Measurements from ENCODE around the gene TMEM186.

TMEM186 gene

DNA sequence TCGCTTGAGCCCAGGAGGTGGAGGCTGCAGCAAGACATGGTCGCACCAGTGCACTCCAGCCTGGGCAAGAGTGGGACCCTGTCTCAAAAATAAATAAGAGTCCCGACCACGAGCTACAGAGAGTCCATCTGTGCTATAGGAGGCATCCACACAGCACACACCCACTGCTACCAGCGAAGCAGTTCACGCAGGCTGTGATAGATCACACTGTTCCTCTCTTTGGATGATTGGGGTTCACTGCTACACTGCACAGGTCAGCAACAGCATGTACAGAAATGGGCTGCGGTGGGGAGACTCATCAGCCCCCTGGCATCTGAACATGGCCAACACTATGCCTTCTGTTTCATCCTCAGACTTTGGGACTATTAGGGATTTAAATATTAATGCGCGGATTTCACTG lies 34.0 kb upstream of the TMEM186 start:
- Histone ChIP-seq H3K4me3 (ENCODE audit: low read depth, low read length) (no peak overlapping the region), H3K27ac (ENCODE audit: low read depth, low read length) (no peak overlapping the region), H3K79me2 (ENCODE audit: control insufficient read depth, insufficient read depth, low read length, unreplicated experiment) (peaks cover 30% of the 10 kb centered on the region), H2AFZ (ENCODE audit: low read length, unreplicated experiment) (no peak overlapping the region), H3K27me3 (ENCODE audit: insufficient read depth, low read length) (no peaks in the 10 kb centered on the region), H3K4me1 (ENCODE audit: control insufficient read depth, insufficient read depth, low read length, unreplicated experiment) (peaks cover 8% of the 10 kb centered on the region), H3K36me3 (ENCODE audit: insufficient read depth, low read length) (peaks cover 33% of the 10 kb centered on the region)

DNA sequence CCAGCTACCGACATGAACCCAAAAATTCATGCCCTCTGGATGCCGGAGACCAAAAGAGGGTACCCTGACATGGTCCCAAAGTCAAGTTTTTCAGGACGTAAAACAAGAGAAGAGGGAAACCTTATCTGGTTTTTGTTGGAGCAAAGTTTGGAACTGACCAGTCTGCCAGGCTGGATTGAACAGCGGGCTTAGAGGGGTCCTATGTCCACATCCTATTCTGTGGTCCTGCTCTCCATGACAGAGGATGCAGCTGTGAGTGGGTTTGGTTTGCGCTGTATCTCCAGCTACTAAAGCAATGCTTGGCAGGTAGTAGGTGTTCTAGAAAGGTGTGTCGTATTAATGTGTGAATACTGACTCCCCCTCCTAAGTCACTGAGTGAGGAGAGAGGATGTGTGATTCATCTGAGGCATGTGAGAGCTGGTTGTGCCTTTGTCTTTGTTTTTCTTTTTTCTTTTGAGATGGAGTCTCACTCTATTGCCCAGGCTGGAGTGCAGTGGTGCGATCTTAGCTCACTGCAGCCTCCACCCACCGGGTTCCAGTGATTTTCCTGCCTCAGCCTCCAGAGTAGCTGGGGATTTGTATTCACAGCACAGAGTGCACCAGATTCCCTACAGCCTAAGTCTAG lies 31.2 kb upstream of the TMEM186 start:
- Histone ChIP-seq H3K4me3 (ENCODE audit: low read depth, low read length) (no peak overlapping the region), H3K27ac (ENCODE audit: low read depth, low read length) (peak overlapping the region; percentile 28), H3K36me3 (ENCODE audit: insufficient read depth, low read length) (peaks cover 39% of the 10 kb centered on the region)

DNA sequence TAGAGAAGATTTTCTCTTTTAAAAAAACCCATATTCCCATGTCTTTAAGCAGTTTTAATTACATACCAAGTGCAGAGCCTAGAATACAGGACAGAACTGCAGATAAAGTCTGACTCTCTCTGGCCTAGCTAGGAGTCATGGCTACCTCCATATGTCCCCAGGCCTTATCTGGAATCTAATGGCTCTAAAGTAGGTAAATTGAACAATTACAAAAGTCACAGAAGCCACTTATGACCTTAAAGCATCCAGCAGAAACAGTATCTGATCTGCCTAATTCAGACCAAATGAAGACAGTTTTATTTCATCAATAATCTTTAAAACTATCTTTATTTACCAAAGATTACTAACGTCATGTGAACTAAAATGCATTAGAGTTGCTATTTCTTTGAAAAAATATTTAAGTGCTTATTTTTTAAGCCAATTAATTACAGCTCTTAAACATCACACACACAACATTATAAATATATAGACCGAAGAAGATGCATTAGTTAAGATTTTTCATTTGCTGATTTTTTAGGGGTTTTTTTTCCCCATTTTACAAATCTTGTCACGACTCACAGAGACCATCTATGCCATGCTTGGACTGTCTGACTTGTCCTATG lies 28.9 kb upstream of the TMEM186 start:
- H3K27ac ChIP-seq (ENCODE audit: low read depth, low read length), result no peak overlapping the region
- H2AFZ ChIP-seq (ENCODE audit: low read length, unreplicated experiment), result no peak overlapping the region
- no peak overlapping the region for H3K4me3 ChIP-seq (ENCODE audit: low read depth, low read length)
- H3K36me3 ChIP-seq (ENCODE audit: insufficient read depth, low read length), result peaks cover 35% of the 10 kb centered on the region
- peaks cover 15% of the 10 kb centered on the region for H3K79me2 ChIP-seq (ENCODE audit: control insufficient read depth, insufficient read depth, low read length, unreplicated experiment)
- peaks cover 5% of the 10 kb centered on the region for H3K4me1 ChIP-seq (ENCODE audit: control insufficient read depth, insufficient read depth, low read length, unreplicated experiment)
- H3K27me3 ChIP-seq (ENCODE audit: insufficient read depth, low read length), result no peaks in the 10 kb centered on the region

More for the DNA sequence above, 31.2 kb upstream of the TMEM186 start:
- H2AFZ ChIP-seq (ENCODE audit: low read length, unreplicated experiment), result no peak overlapping the region
- H3K27me3 ChIP-seq (ENCODE audit: insufficient read depth, low read length), result no peaks in the 10 kb centered on the region
- H3K79me2 ChIP-seq (ENCODE audit: control insufficient read depth, insufficient read depth, low read length, unreplicated experiment), result peaks cover 24% of the 10 kb centered on the region
- peaks cover 5% of the 10 kb centered on the region for H3K4me1 ChIP-seq (ENCODE audit: control insufficient read depth, insufficient read depth, low read length, unreplicated experiment)

DNA sequence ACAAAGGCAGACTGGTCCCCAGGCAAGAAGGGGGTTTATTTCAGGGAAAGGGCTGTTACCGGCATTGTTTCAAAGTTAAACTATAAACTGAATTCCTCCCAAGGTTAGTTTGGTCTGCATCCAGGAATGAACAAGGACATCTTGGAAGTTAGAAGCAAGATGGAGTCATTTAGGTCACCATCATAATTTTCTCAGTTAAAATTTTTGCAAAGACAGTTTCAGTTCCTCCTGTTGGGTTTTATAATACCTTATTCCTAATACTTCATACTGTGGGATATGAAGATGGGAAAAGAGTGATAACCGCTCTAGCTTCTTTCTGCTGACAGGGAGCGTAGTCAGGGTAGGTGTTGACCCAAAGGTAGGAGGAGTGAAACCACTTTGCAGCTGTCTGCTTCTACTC lies 25.0 kb upstream of the TMEM186 start:
- no peaks in the 10 kb centered on the region for H3K4me1 ChIP-seq (ENCODE audit: control insufficient read depth, insufficient read depth, low read length, unreplicated experiment)
- H3K79me2 ChIP-seq (ENCODE audit: control insufficient read depth, insufficient read depth, low read length, unreplicated experiment), result peaks cover 3% of the 10 kb centered on the region
- H3K36me3 ChIP-seq (ENCODE audit: insufficient read depth, low read length), result peaks cover 29% of the 10 kb centered on the region
- no peaks in the 10 kb centered on the region for H3K27me3 ChIP-seq (ENCODE audit: insufficient read depth, low read length)
- no peak overlapping the region for H2AFZ ChIP-seq (ENCODE audit: low read length, unreplicated experiment)
- H3K4me3 ChIP-seq (ENCODE audit: low read depth, low read length), result no peak overlapping the region
- H3K27ac ChIP-seq (ENCODE audit: low read depth, low read length), result no peak overlapping the region

DNA sequence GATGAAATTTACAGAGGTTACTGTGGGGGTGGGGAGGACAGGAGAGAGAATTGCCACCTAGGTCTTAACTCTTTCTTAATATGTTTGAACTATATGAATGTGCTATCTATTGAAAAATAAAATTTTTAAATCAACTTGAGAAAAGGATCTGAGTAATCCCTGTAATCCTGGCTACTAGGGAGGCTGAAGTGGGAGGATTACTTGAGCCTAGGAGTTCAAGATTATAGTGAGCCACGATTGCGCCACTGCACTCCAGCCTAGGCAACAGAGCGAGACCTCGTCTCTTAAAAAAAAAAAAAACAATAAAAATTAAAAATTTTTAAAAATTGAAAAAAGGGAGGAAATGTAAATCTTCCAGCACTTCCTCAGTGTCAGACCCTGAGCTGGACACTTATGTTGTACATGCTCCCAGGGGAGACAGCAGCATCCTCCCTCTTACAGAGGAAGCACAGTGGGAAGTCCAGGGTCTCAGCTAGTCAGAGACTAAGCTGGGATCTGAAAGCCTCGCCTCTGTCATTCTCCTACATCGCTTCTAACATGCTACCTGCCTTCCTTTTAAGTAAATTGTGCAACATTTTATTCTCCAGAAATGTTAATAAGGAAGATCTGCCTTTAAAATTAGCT lies 22.1 kb upstream of the TMEM186 start:
- Histone ChIP-seq H3K4me1 (ENCODE audit: control insufficient read depth, insufficient read depth, low read length, unreplicated experiment) (no peaks in the 10 kb centered on the region), H3K27ac (ENCODE audit: low read depth, low read length) (no peak overlapping the region), H2AFZ (ENCODE audit: low read length, unreplicated experiment) (no peak overlapping the region), H3K27me3 (ENCODE audit: insufficient read depth, low read length) (no peaks in the 10 kb centered on the region), H3K4me3 (ENCODE audit: low read depth, low read length) (no peak overlapping the region), H3K79me2 (ENCODE audit: control insufficient read depth, insufficient read depth, low read length, unreplicated experiment) (peaks cover 3% of the 10 kb centered on the region), H3K36me3 (ENCODE audit: insufficient read depth, low read length) (peaks cover 37% of the 10 kb centered on the region)

DNA sequence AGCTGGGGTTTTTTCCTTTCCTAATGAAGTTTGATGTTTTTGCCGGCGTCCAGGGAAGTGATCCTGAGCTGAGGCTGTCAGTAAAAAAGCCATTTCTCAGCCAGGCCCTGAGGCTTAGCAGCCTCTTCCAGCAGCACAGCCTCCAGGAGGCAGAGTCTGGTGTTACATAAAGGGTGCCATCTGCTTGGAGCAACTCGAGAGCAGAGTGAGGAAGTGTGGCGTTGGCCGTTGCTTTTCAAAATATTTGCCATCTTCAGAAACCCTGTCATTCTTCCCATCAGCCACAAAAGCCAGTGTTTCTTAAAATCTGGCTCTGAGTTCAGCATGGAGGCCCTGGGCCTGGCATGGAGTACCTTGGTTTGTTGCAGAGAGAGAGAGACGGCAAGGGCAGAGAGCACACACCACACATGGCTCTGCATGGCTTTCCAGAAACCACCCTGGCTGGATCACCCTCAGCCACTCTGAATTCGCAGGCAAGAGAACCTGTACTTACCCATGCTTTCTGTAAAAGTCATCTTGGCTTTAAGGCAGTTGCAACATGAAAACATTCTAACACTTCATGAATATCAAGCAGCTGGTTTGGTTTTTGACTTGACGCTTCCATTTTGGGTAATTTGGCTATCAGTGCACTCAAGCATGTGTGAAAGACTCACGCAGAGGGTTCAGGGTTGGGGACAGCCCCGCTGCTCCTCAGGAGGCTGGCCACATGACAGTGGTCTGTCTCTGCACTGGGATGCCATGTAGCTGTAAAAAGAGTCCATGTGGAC lies 21.2 kb upstream of the TMEM186 start:
- Histone ChIP-seq H3K36me3 (ENCODE audit: insufficient read depth, low read length) (peaks cover 38% of the 10 kb centered on the region; the same call in 1 of the 2 replicates), H3K4me3 (ENCODE audit: low read depth, low read length) (no peak overlapping the region), H3K79me2 (ENCODE audit: control insufficient read depth, insufficient read depth, low read length, unreplicated experiment) (peaks cover 3% of the 10 kb centered on the region), H3K4me1 (ENCODE audit: control insufficient read depth, insufficient read depth, low read length, unreplicated experiment) (no peaks in the 10 kb centered on the region), H3K27me3 (ENCODE audit: insufficient read depth, low read length) (no peaks in the 10 kb centered on the region), H2AFZ (ENCODE audit: low read length, unreplicated experiment) (no peak overlapping the region), H3K27ac (ENCODE audit: low read depth, low read length) (no peak overlapping the region)

DNA sequence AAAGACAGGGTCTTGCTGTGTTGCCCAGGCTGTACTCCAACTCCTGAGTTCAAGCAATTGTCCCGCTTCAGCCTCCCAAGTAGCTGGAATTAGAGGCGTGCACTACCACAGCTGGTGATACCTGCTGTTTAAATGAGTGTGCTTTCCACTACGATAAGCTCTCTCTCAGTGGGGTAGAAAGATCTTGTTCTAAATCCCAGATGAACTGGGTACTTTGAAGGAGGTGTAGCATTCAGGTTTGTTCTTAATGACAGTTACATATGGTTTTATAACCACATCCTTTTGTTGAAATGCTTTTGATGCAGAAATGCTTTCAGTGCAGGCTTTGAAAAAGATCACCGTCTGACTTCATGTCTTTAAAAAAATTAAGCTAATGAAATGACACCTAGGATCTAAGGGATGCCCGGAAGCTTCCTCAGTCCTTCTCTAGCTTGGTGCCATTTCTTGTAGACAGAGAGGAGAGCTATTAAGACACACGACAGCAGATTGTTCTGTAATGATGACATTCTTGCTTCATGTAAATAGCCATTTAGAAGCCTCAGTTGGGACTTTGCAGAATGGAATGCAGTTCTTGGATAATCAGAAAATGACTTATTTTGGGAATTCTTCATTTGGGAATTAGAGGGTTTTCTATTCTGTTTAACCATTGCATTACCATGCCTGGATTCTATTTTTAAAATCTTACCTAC lies 19.7 kb upstream of the TMEM186 start:
- Histone ChIP-seq H3K36me3 (ENCODE audit: insufficient read depth, low read length) (peaks cover 45% of the 10 kb centered on the region), H3K79me2 (ENCODE audit: control insufficient read depth, insufficient read depth, low read length, unreplicated experiment) (peaks cover 3% of the 10 kb centered on the region), H3K4me1 (ENCODE audit: control insufficient read depth, insufficient read depth, low read length, unreplicated experiment) (no peaks in the 10 kb centered on the region), H3K27ac (ENCODE audit: low read depth, low read length) (no peak overlapping the region), H3K27me3 (ENCODE audit: insufficient read depth, low read length) (no peaks in the 10 kb centered on the region), H3K4me3 (ENCODE audit: low read depth, low read length) (no peak overlapping the region), H2AFZ (ENCODE audit: low read length, unreplicated experiment) (no peak overlapping the region)

DNA sequence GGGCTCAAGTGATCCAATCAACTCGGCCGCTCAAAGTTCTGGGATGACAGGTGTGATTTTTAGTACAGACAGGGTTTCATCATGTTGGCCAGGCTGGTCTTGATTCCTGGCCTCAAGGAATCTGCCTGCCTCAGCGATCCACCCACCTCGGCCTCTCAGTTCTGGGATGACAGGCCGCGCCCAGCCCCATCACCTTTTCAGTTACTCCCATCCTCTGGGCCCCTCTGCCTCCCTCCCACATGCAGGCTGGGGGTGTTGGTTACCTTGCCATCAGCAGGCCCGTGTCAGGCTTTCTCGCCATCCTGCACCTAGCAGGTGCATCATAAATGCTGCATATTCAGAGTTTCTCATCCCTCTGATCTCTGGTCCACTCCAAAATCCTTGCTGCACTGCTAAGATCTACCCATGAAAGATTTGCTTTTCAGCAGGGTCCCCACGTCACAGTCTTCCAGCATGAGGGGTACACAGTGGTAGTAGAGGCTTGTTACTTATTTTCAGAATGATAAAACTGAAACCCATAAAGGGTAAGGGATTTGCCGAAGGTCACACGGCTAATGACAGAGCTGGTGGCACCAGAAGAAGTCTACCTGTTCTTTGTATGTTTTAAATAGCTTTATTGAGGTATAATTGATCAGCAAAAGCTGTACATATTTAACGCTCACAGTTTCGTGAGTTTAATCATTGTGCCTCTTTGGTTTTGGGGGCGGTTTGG lies 16.8 kb upstream of the TMEM186 start:
- Histone ChIP-seq H3K36me3 (ENCODE audit: insufficient read depth, low read length) (peaks cover 51% of the 10 kb centered on the region), H3K4me3 (ENCODE audit: low read depth, low read length) (no peak overlapping the region), H3K27ac (ENCODE audit: low read depth, low read length) (no peak overlapping the region), H3K27me3 (ENCODE audit: insufficient read depth, low read length) (no peaks in the 10 kb centered on the region), H2AFZ (ENCODE audit: low read length, unreplicated experiment) (no peak overlapping the region), H3K79me2 (ENCODE audit: control insufficient read depth, insufficient read depth, low read length, unreplicated experiment) (peaks cover 6% of the 10 kb centered on the region), H3K4me1 (ENCODE audit: control insufficient read depth, insufficient read depth, low read length, unreplicated experiment) (no peaks in the 10 kb centered on the region)

DNA sequence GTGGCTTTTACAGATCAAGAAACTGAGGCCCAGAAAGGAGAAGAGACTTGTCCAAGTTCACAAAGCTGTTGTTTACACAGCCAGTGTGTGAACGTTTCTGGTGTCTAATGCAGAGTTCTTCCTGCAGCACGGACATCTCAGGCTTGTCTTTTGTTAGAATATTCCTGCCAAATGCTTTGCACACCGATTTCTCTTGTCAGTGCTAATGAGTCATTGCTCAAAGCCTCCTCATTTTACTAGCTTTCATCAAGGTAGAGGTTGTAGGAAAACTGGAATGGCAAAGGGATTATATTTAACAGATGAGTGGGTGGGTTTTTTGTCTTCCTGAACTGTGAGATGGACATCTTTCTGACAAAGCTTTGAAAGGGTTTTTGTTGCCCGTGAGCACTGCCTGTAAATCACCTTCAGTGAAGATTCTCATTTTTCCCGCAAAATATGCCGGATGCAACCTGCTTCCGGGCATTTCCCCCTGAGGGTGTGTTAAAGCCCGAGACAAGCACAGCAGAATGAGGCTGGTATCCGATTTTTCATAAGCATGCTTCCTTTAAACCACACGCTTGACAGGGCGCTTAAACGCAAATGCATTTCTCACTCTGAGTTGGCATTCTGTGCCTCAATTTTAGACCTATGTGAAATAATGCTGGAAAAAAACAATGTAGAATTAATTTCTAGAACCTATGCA lies 14.9 kb upstream of the TMEM186 start:
- H2AFZ ChIP-seq (ENCODE audit: low read length, unreplicated experiment), result no peak overlapping the region
- no peak overlapping the region for H3K4me3 ChIP-seq (ENCODE audit: low read depth, low read length)
- no peak overlapping the region for H3K27ac ChIP-seq (ENCODE audit: low read depth, low read length)
- H3K4me1 ChIP-seq (ENCODE audit: control insufficient read depth, insufficient read depth, low read length, unreplicated experiment), result no peaks in the 10 kb centered on the region
- no peaks in the 10 kb centered on the region for H3K27me3 ChIP-seq (ENCODE audit: insufficient read depth, low read length)
- H3K36me3 ChIP-seq (ENCODE audit: insufficient read depth, low read length), result peaks cover 57% of the 10 kb centered on the region
- peaks cover 20% of the 10 kb centered on the region for H3K79me2 ChIP-seq (ENCODE audit: control insufficient read depth, insufficient read depth, low read length, unreplicated experiment)
